Sigmoid colon (tissue), 7 donors: Measurements from ENCODE around the gene LMOD2. TPM values are rescaled to one million over a fixed set of nuclear protein-coding genes. Genes with fewer than 3 reads are reported as not detected.

Experiments used
- DNase-seq: peaks from one replicate; pipeline ENCODE4 v3.0.0-alpha.2; 2019
- H3K27ac ChIP-seq, 4 donors: fragments of 200-600 bp; sonication (generic); one replicate each; pipeline ENCODE4 v1.5.1; 2016 to 2019; ENCODE audit warnings: mild to moderate bottlenecking in 1 of 4
- H3K27me3 ChIP-seq, 3 donors: fragments of 200-600 bp; sonication (generic); one replicate each; pipeline ENCODE4 v1.5.1; 2019; ENCODE audit warnings: mild to moderate bottlenecking in 1 of 3
- H3K36me3 ChIP-seq, 4 donors: fragments of 200-600 bp; sonication (generic); one replicate each; pipeline ENCODE4 v1.5.1; 2016 to 2019
- H3K4me1 ChIP-seq, 4 donors: fragments of 200-600 bp; sonication (generic); one replicate each; pipeline ENCODE4 v1.5.1; 2017 to 2019
- H3K4me3 ChIP-seq, 4 donors: fragments of 200-600 bp; sonication (generic); one replicate each; pipeline ENCODE4 v1.5.1; 2017 to 2019; ENCODE audit warnings: mild to moderate bottlenecking in 2 of 4, moderate library complexity in 1 of 4
- H3K9me3 ChIP-seq, 4 donors: fragments of 200-600 bp in 3 of 4; sonication (generic) in 3 of 4; one replicate each; pipeline versions ENCODE4 v1.5.1 to v1.6.1; 2013 to 2019
- EP300 ChIP-seq, 4 donors: sonication (generic); formaldehyde crosslinking; IDR thresholded peaks; one replicate each; pipeline ENCODE4 v1.6.1; 2017; ENCODE audit warnings: antibody characterized with exemption in 4 of 4
- POLR2A ChIP-seq, 2 donors: fragments of 450-650 bp; IDR thresholded peaks; one replicate each; pipeline ENCODE4 v1.6.1; 2016; ENCODE audit warnings: antibody characterized with exemption in 2 of 2, mild to moderate bottlenecking in 2 of 2, moderate library complexity in 2 of 2
- POLR2AphosphoS5 ChIP-seq, 4 donors: sonication (generic); formaldehyde crosslinking; IDR thresholded peaks; one replicate each; pipeline ENCODE4 v1.6.1; 2017; ENCODE audit warnings: antibody characterized with exemption in 4 of 4
- WGBS, 2 donors: extraction: QIAGEN DNeasy Blood & Tissue Kit; methylation state at CpG; one replicate each; pipeline ENCODE4 v1.1.7; 2013; 5-methylcytosine and 5-hydroxymethylcytosine counted together
- intact Hi-C: fragments of 100-400 bp; cut with DNase I; formaldehyde crosslinking; loops from one replicate; pipeline ENCODE4 v1.15.1; 2023
- polyA plus RNA-seq, 3 donors: library from polyadenylated mRNA; stranded (reverse); fragments of 200-250 nt; gene quantifications; one replicate each; pipeline ENCODE4 v1.2.3, GENCODE V29; 2013
- total RNA-seq, 4 donors: library from RNA; depleted of rRNA; stranded (reverse); fragments of >200 nt; gene quantifications; one replicate each; pipeline ENCODE4 v1.1.0, GENCODE V29; 2016
- TF ChIP-seq, protein P1 (sequence below), 4 experiments: fragments of 450-650 bp in 3 of 4; fragments of 200-600 bp in 1 of 4; IDR thresholded peaks; one replicate each; pipeline ENCODE4 v1.5.1; 2016 to 2019; ENCODE audit warnings: antibody characterized with exemption in 4 of 4, mild to moderate bottlenecking in 3 of 4, moderate library complexity in 2 of 4
- donor health status: healthy with polysubstance abuse.
- donor health status: Bipolar disorder and iron deficiency.
- donor health status: healthy.

The LMOD2 gene
- total and polyA plus RNA-seq, 7 donors, result 0.03 to 0.46 TPM; not detected in 5

DNA sequence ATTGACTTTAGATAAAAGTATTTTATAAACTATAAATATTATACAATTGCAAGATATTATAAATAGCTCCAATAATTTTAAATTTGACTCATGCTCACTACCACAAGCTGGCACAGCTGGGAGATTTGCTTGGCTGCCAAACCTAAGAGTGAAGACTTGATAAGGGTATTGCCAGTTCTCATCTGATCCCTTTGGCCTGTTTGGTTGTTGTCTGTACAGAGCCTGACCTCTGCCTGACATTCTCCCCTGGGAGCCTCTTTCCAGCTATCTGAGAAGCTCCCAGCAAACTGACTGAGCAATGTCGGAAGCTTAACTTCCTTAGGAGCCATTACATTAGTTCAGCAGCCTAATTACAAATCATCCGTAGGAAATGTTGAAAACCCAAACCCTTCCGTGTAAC is 10.2 kb upstream of the LMOD2 start:
- no peak for DNase-seq
- no peak overlapping the region for H3K27ac ChIP-seq
- H3K4me3 ChIP-seq, result no peak overlapping the region
- intact Hi-C loops, result no loop called here
- TF ChIP-seq EP300 (IDR thresholded peaks at IDR 0.05) (no peak), POLR2AphosphoS5 (IDR thresholded peaks at IDR 0.05) (no peak), POLR2A (IDR thresholded peaks at IDR 0.05) (no peak)
- TF ChIP-seq, protein P1, sequence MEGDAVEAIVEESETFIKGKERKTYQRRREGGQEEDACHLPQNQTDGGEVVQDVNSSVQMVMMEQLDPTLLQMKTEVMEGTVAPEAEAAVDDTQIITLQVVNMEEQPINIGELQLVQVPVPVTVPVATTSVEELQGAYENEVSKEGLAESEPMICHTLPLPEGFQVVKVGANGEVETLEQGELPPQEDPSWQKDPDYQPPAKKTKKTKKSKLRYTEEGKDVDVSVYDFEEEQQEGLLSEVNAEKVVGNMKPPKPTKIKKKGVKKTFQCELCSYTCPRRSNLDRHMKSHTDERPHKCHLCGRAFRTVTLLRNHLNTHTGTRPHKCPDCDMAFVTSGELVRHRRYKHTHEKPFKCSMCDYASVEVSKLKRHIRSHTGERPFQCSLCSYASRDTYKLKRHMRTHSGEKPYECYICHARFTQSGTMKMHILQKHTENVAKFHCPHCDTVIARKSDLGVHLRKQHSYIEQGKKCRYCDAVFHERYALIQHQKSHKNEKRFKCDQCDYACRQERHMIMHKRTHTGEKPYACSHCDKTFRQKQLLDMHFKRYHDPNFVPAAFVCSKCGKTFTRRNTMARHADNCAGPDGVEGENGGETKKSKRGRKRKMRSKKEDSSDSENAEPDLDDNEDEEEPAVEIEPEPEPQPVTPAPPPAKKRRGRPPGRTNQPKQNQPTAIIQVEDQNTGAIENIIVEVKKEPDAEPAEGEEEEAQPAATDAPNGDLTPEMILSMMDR (IDR thresholded peaks at IDR 0.05), result no peak
- H3K27me3 ChIP-seq, result no peaks in the 10 kb centered on the region
- 72 to 87% methylated on average over 3 of the region's 3 CpGs for WGBS, 2 donors
- H3K36me3 ChIP-seq, result no peaks in the 10 kb centered on the region
- no peaks in the 10 kb centered on the region for H3K9me3 ChIP-seq
- peaks cover 0 to 17% (median 12%) of the 10 kb centered on the region in 4 donors for H3K4me1 ChIP-seq

DNA sequence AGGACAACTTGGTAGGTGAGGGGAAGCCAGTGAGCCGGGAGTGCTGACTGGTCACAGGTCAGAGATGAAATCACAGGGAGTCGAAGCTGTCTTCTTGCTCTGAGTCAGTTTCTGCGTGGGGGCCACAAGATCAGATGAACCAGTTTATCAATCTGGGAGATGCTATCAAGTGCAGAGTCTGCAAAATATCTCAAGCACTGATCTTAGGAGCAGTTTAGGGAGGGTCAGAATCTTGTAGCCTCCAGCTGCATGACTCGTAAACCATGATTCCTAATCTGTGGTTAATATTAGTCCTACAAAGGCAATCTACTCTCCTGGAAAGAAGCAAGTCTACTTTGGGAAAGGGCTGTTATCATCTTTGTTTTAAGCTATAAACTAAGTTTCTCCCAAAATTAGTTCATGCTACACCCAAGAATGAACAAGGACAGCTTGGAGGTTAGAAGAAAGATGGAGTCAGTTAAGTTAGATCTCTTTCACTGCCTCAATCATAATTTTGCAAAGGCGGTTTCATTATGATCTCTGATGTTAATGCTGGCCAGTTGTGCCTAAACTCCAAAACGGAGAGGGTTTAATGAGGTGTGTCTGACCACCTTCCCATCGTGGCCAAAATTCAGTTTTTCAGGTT is 8.4 kb upstream of the LMOD2 start:
- peaks cover 0 to 17% (median 12%) of the 10 kb centered on the region in 4 donors for H3K4me1 ChIP-seq
- TF ChIP-seq POLR2A (IDR thresholded peaks at IDR 0.05) (no peak), EP300 (IDR thresholded peaks at IDR 0.05) (no peak), POLR2AphosphoS5 (IDR thresholded peaks at IDR 0.05) (no peak)
- TF ChIP-seq, protein P1 (IDR thresholded peaks at IDR 0.05), result no peak
- WGBS, 2 donors, result 86 to 88% methylated on average over 7 of the region's 7 CpGs
- no peak overlapping the region for H3K4me3 ChIP-seq
- no peak for DNase-seq
- intact Hi-C loops, result no loop called here
- H3K9me3 ChIP-seq, result no peaks in the 10 kb centered on the region
- no peaks in the 10 kb centered on the region for H3K27me3 ChIP-seq
- H3K27ac ChIP-seq, result no peak overlapping the region
- no peaks in the 10 kb centered on the region for H3K36me3 ChIP-seq

DNA sequence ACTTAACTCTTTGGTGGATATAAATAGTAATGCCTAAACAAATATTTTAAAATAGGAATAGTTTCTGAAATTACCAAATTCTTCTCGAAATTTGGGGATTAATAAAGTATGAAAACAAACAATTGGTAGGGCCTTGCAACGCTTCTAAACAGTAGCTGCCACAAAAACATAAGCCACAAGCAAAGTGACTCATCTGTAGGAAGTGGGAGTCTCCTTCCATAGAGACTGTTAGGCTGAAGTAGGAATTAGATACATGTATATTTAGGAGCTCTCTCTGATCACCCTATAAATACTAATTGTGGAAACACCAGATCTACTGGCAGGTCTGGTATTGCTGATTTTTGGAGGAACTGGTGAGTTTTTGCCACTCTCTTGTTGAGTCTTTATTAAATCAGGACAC is 5.7 kb upstream of the LMOD2 start:
- Histone ChIP-seq H3K4me3 (no peak overlapping the region), H3K27ac (no peak overlapping the region), H3K36me3 (no peaks in the 10 kb centered on the region), H3K27me3 (no peaks in the 10 kb centered on the region), H3K9me3 (no peaks in the 10 kb centered on the region), H3K4me1 (no peaks in the 10 kb centered on the region)
- intact Hi-C loops, result no loop called here
- 77 to 81% methylated on average over 2 of the region's 2 CpGs for WGBS, 2 donors
- no peak for DNase-seq
- no peak for TF ChIP-seq EP300 (IDR thresholded peaks at IDR 0.05)
- TF ChIP-seq, protein P1 (IDR thresholded peaks at IDR 0.05), result no peak
- TF ChIP-seq POLR2A (IDR thresholded peaks at IDR 0.05), result no peak
- TF ChIP-seq POLR2AphosphoS5 (IDR thresholded peaks at IDR 0.05), result no peak

GRCh38 chr7:123650595-123650994 is 5.1 kb upstream of the LMOD2 start:
- H3K9me3 ChIP-seq, result no peaks in the 10 kb centered on the region
- no peaks in the 10 kb centered on the region for H3K36me3 ChIP-seq
- intact Hi-C loops, result no loop called here
- no peak overlapping the region for H3K27ac ChIP-seq
- no peak overlapping the region for H3K4me3 ChIP-seq
- 80 to 81% methylated on average over 2 of the region's 2 CpGs for WGBS, 2 donors
- no peak for DNase-seq
- TF ChIP-seq, protein P1 (IDR thresholded peaks at IDR 0.05), result no peak
- TF ChIP-seq EP300 (IDR thresholded peaks at IDR 0.05), result no peak
- no peaks in the 10 kb centered on the region for H3K27me3 ChIP-seq
- H3K4me1 ChIP-seq, result no peaks in the 10 kb centered on the region

DNA sequence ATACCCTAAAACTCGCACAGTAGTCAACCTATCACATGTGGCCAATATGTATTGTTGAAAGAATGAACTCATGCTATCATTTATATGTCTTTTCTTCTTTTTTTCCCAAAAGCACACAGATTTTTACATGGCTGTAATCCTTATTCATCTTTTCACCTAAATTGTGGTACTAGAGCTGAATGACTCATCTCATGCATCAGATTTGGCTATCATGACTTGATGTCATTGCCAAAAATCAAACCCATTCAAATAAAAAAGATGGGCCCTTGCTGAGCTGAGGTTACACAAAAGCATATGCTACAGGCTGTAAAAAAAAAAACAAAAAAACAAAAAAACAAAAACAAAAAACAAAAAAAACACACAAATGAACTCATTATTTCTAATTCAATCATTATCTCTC is 3.3 kb upstream of the LMOD2 start:
- no peak for DNase-seq
- WGBS, 2 donors, result 95 to 97% methylated on average over 1 of the region's 1 CpG

More for the DNA sequence above, 3.3 kb upstream of the LMOD2 start:
- Histone ChIP-seq H3K4me1 (no peaks in the 10 kb centered on the region), H3K27ac (no peak overlapping the region), H3K4me3 (no peak overlapping the region), H3K27me3 (no peaks in the 10 kb centered on the region), H3K36me3 (no peaks in the 10 kb centered on the region), H3K9me3 (no peaks in the 10 kb centered on the region)
- intact Hi-C loops, result no loop called here
- TF ChIP-seq, protein P1 (IDR thresholded peaks at IDR 0.05), result no peak
- no peak for TF ChIP-seq POLR2A (IDR thresholded peaks at IDR 0.05)
- TF ChIP-seq POLR2AphosphoS5 (IDR thresholded peaks at IDR 0.05), result no peak
- TF ChIP-seq EP300 (IDR thresholded peaks at IDR 0.05), result no peak
